DOHH2 (cell line): ENCODE data around the gene RBM22.

Source experiments
- H3F3A ChIP-seq: fragments of 200-600 bp; sonication (generic), shearing (Covaris generic); 2 replicates; pipeline ENCODE4 v1.6.0; 2016; ENCODE audit warnings: antibody characterized with exemption, mild to moderate bottlenecking; ENCODE audit not compliant: control insufficient read depth, insufficient read depth
- H3K27ac ChIP-seq: fragments of 200-600 bp; sonication (generic); 2 replicates; pipeline ENCODE4 v1.5.1; 2014; ENCODE audit warnings: low read depth, mild to moderate bottlenecking, low read length, moderate library complexity
- H3K27me3 ChIP-seq: fragments of 200-600 bp; sonication (generic); 2 replicates; pipeline ENCODE4 v1.6.1; 2014; ENCODE audit warnings: mild to moderate bottlenecking, low read length, mixed read lengths; ENCODE audit not compliant: control insufficient read depth
- H3K36me3 ChIP-seq: fragments of 200-600 bp; sonication (generic); 2 replicates; pipeline ENCODE4 v1.6.1; 2014; ENCODE audit warnings: mild to moderate bottlenecking, low read length, moderate library complexity, mixed read lengths; ENCODE audit not compliant: control insufficient read depth
- H3K4me1 ChIP-seq: fragments of 200-600 bp; sonication (generic); 2 replicates; pipeline ENCODE4 v1.6.1; 2014; ENCODE audit warnings: mild to moderate bottlenecking, low read length, mixed read lengths; ENCODE audit not compliant: control insufficient read depth
- H3K4me2 ChIP-seq: fragments of 200-600 bp; sonication (generic); 2 replicates; pipeline ENCODE4 v1.6.0; 2014; ENCODE audit warnings: mild to moderate bottlenecking, low read length, moderate library complexity
- H3K4me3 ChIP-seq: fragments of 200-600 bp; sonication (generic); 2 replicates; pipeline ENCODE4 v1.5.1; 2014; ENCODE audit warnings: mild to moderate bottlenecking, low read length, mixed read lengths
- H3K79me2 ChIP-seq: fragments of 200-600 bp; sonication (generic); 2 replicates; pipeline ENCODE4 v1.6.1; 2014; ENCODE audit warnings: mild to moderate bottlenecking, low read length, mixed read lengths; ENCODE audit not compliant: control insufficient read depth
- H3K9me2 ChIP-seq: fragments of 200-600 bp; sonication (generic); replicated peaks from 2 replicates; pipeline ENCODE4 v1.6.1; 2014; ENCODE audit warnings: mild to moderate bottlenecking, low read length, mixed read lengths; ENCODE audit not compliant: control insufficient read depth
- H3K9me3 ChIP-seq: fragments of 200-600 bp; sonication (generic); 2 replicates; pipeline ENCODE4 v1.6.1; 2014; ENCODE audit warnings: antibody characterized with exemption, low read length, mixed read lengths; ENCODE audit not compliant: control insufficient read depth, insufficient read depth
- H4K20me1 ChIP-seq: fragments of 200-600 bp; sonication (generic); 2 replicates; pipeline ENCODE4 v1.6.0; 2014; ENCODE audit warnings: low read depth, mild to moderate bottlenecking, antibody characterized with exemption, low read length, moderate library complexity; ENCODE audit not compliant: control insufficient read depth, insufficient read depth
- CTCF ChIP-seq: fragments of 200-600 bp; sonication (generic); IDR thresholded peaks from one replicate; pipeline ENCODE4 v1.5.1; 2014; ENCODE audit warnings: antibody characterized with exemption, mild to moderate bottlenecking, low read depth, low read length; ENCODE audit not compliant: poor library complexity, severe bottlenecking
- EZH2phosphoT487 ChIP-seq: fragments of 200-600 bp; sonication (generic); IDR thresholded peaks from 2 replicates; pipeline ENCODE4 v1.6.1; 2017; ENCODE audit warnings: borderline replicate concordance, mild to moderate bottlenecking, antibody characterized with exemption, low read length, moderate library complexity, mixed read lengths

The RBM22 gene

GRCh38 chr5:150671509-150672236 lies 29.2 kb downstream of the RBM22 start:
- H3K4me2 ChIP-seq, result peak overlapping the region; percentile 16; the same call in 1 of the 2 replicates
- H3K36me3 ChIP-seq, result no peaks in the 10 kb centered on the region
- H3K27ac ChIP-seq, result no peak overlapping the region
- H3K9me2 ChIP-seq, result no peaks in the 10 kb centered on the region
- H3K27me3 ChIP-seq, result peaks cover 44% of the 10 kb centered on the region
- TF ChIP-seq EZH2phosphoT487, result no peak
- TF ChIP-seq CTCF, result no peak
- no peaks in the 10 kb centered on the region for H3K79me2 ChIP-seq
- H3K4me3 ChIP-seq, result no peak overlapping the region
- no peaks in the 10 kb centered on the region for H3K9me3 ChIP-seq
- no peaks in the 10 kb centered on the region for H4K20me1 ChIP-seq
- no peaks in the 10 kb centered on the region for H3K4me1 ChIP-seq
- H3F3A ChIP-seq, result no peaks in the 10 kb centered on the region

GRCh38 chr5:150670948-150671310 lies 29.9 kb downstream of the RBM22 start:
- H3K27ac ChIP-seq, result no peak overlapping the region
- H3K4me3 ChIP-seq, result no peak overlapping the region
- H3K36me3 ChIP-seq, result no peaks in the 10 kb centered on the region
- no peaks in the 10 kb centered on the region for H3F3A ChIP-seq
- H3K9me3 ChIP-seq, result no peaks in the 10 kb centered on the region
- TF ChIP-seq EZH2phosphoT487, result no peak; the same call in 1 of the 2 replicates
- TF ChIP-seq CTCF, result no peak
- no peak overlapping the region for H3K4me2 ChIP-seq
- H4K20me1 ChIP-seq, result no peaks in the 10 kb centered on the region
- H3K79me2 ChIP-seq, result no peaks in the 10 kb centered on the region
- H3K27me3 ChIP-seq, result peaks cover 44% of the 10 kb centered on the region
- no peaks in the 10 kb centered on the region for H3K9me2 ChIP-seq
- no peaks in the 10 kb centered on the region for H3K4me1 ChIP-seq

- peaks cover 44% of the 10 kb centered on the region for H3K27me3 ChIP-seq
- H3F3A ChIP-seq, result no peaks in the 10 kb centered on the region
- no peak overlapping the region for H3K4me2 ChIP-seq
These were observed 30.5 kb downstream of the RBM22 start for GRCh38 chr5:150670275-150670947.

More at GRCh38 chr5:150670275-150670947, 30.5 kb downstream of the RBM22 start:
- Histone ChIP-seq H3K9me3 (no peaks in the 10 kb centered on the region), H4K20me1 (no peaks in the 10 kb centered on the region), H3K9me2 (no peaks in the 10 kb centered on the region), H3K36me3 (no peaks in the 10 kb centered on the region), H3K4me1 (no peaks in the 10 kb centered on the region), H3K27ac (no peak overlapping the region), H3K79me2 (no peaks in the 10 kb centered on the region), H3K4me3 (no peak overlapping the region)
- TF ChIP-seq CTCF, result no peak
- no peak for TF ChIP-seq EZH2phosphoT487
